Measurements from ENCODE around the gene ARNT2.

- TF ChIP-seq CTCF (IDR thresholded peaks at IDR 0.05) (no peak), POLR2A (IDR thresholded peaks at IDR 0.05) (no peak)
These were observed 181.4 kb downstream of the ARNT2 start for GRCh38 chr15:80585544-80586018.
